ENCODE results near the gene MAML3.
A peak's percentile ranks its signal among the peaks of the same experiment; 100 is the strongest.

MAML3 gene

GRCh38 chr4:140154572-140154891 lies 548 bp upstream of the MAML3 start:
- DNase-seq = no peak

- no peak for DNase-seq
Measured at GRCh38 chr4:140153419-140153717, 616 bp downstream of the MAML3 start.

- peak; percentile 84 for DNase-seq
Measured at GRCh38 chr4:140152751-140153418, 1.1 kb downstream of the MAML3 start.

- DNase-seq = peak; percentile 90
Measured at GRCh38 chr4:140152013-140152703, 1.8 kb downstream of the MAML3 start.

- DNase-seq = peak; percentile 97
Measured at GRCh38 chr4:140151699-140152012, 2.3 kb downstream of the MAML3 start.

- DNase-seq = peak; percentile 96
Measured at GRCh38 chr4:140150886-140151698, 2.9 kb downstream of the MAML3 start.

- no peak for DNase-seq
Measured at GRCh38 chr4:140150636-140150885, 3.4 kb downstream of the MAML3 start.

GRCh38 chr4:140149846-140150635 lies 3.9 kb downstream of the MAML3 start:
- peak; percentile 87 for DNase-seq

GRCh38 chr4:140144050-140144449 lies 9.9 kb downstream of the MAML3 start:
- DNase-seq = no peak

GRCh38 chr4:140141210-140141835 lies 12.7 kb downstream of the MAML3 start:
- DNase-seq = no peak

- DNase-seq = no peak
Measured at GRCh38 chr4:140140566-140140965, 13.4 kb downstream of the MAML3 start.

GRCh38 chr4:140138428-140138827 lies 15.6 kb downstream of the MAML3 start:
- DNase-seq = no peak

- DNase-seq = no peak
Measured at GRCh38 chr4:140137671-140138070, 16.3 kb downstream of the MAML3 start.

- no peak for DNase-seq
Measured at GRCh38 chr4:140136509-140136908, 17.5 kb downstream of the MAML3 start.

- DNase-seq = peak; percentile 71
Measured at GRCh38 chr4:140135529-140136088, 18.4 kb downstream of the MAML3 start.

GRCh38 chr4:140134746-140135425 lies 19.1 kb downstream of the MAML3 start:
- DNase-seq = no peak

- DNase-seq = no peak
Measured at GRCh38 chr4:140133576-140133975, 20.4 kb downstream of the MAML3 start.

GRCh38 chr4:140131675-140132229 lies 22.2 kb downstream of the MAML3 start:
- no peak for DNase-seq

GRCh38 chr4:140130677-140131076 lies 23.3 kb downstream of the MAML3 start:
- no peak for DNase-seq

- DNase-seq = no peak
Measured at GRCh38 chr4:140127422-140127821, 26.6 kb downstream of the MAML3 start.

GRCh38 chr4:140126261-140126660 lies 27.7 kb downstream of the MAML3 start:
- DNase-seq = no peak

- DNase-seq = no peak
Measured at GRCh38 chr4:140125374-140125773, 28.6 kb downstream of the MAML3 start.
